ENCODE measurements around the gene SKIC3. TPM values are rescaled to one million over a fixed set of nuclear protein-coding genes. Genes with fewer than 3 reads are reported as not detected.

Gene SKIC3
- total RNA-seq, 4 donors from 2014 or later = 81.7 to 270 (median 91.8) TPM

- no peak overlapping the region for H3K4me3 ChIP-seq
- H3K36me3 ChIP-seq = peaks cover 70% of the 10 kb centered on the region
- WGBS = 64% methylated on average over 2 of the region's 2 CpGs
- H3K9me3 ChIP-seq = no peaks in the 10 kb centered on the region
- H3K4me1 ChIP-seq = no peaks in the 10 kb centered on the region
- TF ChIP-seq POLR2AphosphoS5 (IDR thresholded peaks at IDR 0.05) (no peak), EP300 (IDR thresholded peaks at IDR 0.05) (no peak), CTCF (IDR thresholded peaks at IDR 0.05) (no peak), POLR2A (IDR thresholded peaks at IDR 0.05) (no peak)
- no peak overlapping the region for H3K27ac ChIP-seq
- no peaks in the 10 kb centered on the region for H3K27me3 ChIP-seq
- DNase-seq (ENCODE audit: low spot score in 2 of 2) = no peak
These were observed 30.4 kb downstream of the SKIC3 start for GRCh38 chr5:95524423-95524822.

GRCh38 chr5:95520206-95520605, 34.6 kb downstream of the SKIC3 start:
- H3K9me3 ChIP-seq = no peaks in the 10 kb centered on the region
- no peak overlapping the region for H3K27ac ChIP-seq
- WGBS = 79% methylated on average over 1 of the region's 1 CpG
- H3K27me3 ChIP-seq = no peaks in the 10 kb centered on the region
- no peak for TF ChIP-seq POLR2AphosphoS5 (IDR thresholded peaks at IDR 0.05)
- TF ChIP-seq EP300 (IDR thresholded peaks at IDR 0.05) = no peak
- TF ChIP-seq CTCF (IDR thresholded peaks at IDR 0.05) = no peak
- no peak for TF ChIP-seq POLR2A (IDR thresholded peaks at IDR 0.05)
- no peaks in the 10 kb centered on the region for H3K4me1 ChIP-seq
- peaks cover 70% of the 10 kb centered on the region for H3K36me3 ChIP-seq
- DNase-seq (ENCODE audit: low spot score in 2 of 2) = no peak
- no peak overlapping the region for H3K4me3 ChIP-seq

GRCh38 chr5:95519681-95520080, 35.1 kb downstream of the SKIC3 start:
- Histone ChIP-seq H3K36me3 (peaks cover 70% of the 10 kb centered on the region), H3K4me1 (no peaks in the 10 kb centered on the region), H3K4me3 (no peak overlapping the region), H3K27ac (no peak overlapping the region), H3K9me3 (no peaks in the 10 kb centered on the region), H3K27me3 (no peaks in the 10 kb centered on the region)
- no peak for TF ChIP-seq EP300 (IDR thresholded peaks at IDR 0.05)
- TF ChIP-seq POLR2A (IDR thresholded peaks at IDR 0.05) = no peak
- no peak for TF ChIP-seq CTCF (IDR thresholded peaks at IDR 0.05)
- TF ChIP-seq POLR2AphosphoS5 (IDR thresholded peaks at IDR 0.05) = no peak
- 98% methylated on average over 1 of the region's 1 CpG for WGBS
- no peak for DNase-seq (ENCODE audit: low spot score in 2 of 2)

- no peak for TF ChIP-seq POLR2A (IDR thresholded peaks at IDR 0.05)
- no peak for TF ChIP-seq POLR2AphosphoS5 (IDR thresholded peaks at IDR 0.05)
- no peak for TF ChIP-seq CTCF (IDR thresholded peaks at IDR 0.05)
- TF ChIP-seq EP300 (IDR thresholded peaks at IDR 0.05) = no peak
- Histone ChIP-seq H3K4me3 (no peak overlapping the region), H3K9me3 (no peaks in the 10 kb centered on the region), H3K36me3 (peaks cover 72% of the 10 kb centered on the region), H3K27ac (no peak overlapping the region), H3K27me3 (no peaks in the 10 kb centered on the region), H3K4me1 (no peaks in the 10 kb centered on the region)
- no peak for DNase-seq (ENCODE audit: low spot score in 2 of 2)
- WGBS = 81% methylated on average over 1 of the region's 1 CpG
These were observed 35.6 kb downstream of the SKIC3 start for GRCh38 chr5:95519151-95519550.

- 94% methylated on average over 2 of the region's 2 CpGs for whole genome bisulfite sequencing
- Histone ChIP-seq H3K9me3 (no peaks in the 10 kb centered on the region), H3K27ac (no peak overlapping the region), H3K27me3 (no peaks in the 10 kb centered on the region), H3K36me3 (peaks cover 72% of the 10 kb centered on the region), H3K4me3 (no peak overlapping the region), H3K4me1 (no peaks in the 10 kb centered on the region)
- DNase-seq (ENCODE audit: low spot score in 2 of 2) = no peak
- TF ChIP-seq CTCF (IDR thresholded peaks at IDR 0.05) (no peak), POLR2A (IDR thresholded peaks at IDR 0.05) (no peak), POLR2AphosphoS5 (IDR thresholded peaks at IDR 0.05) (no peak), EP300 (IDR thresholded peaks at IDR 0.05) (no peak)
These were observed 36.4 kb downstream of the SKIC3 start for GRCh38 chr5:95518417-95518816.

All from suprapubic skin (tissue), 4 donors.